ENCODE measurements around the gene DLGAP3.
"Not testable (repeated sequence)": the region's sequence is repeated elsewhere in the genome, so short reads cannot be mapped to it uniquely, and the experiment has no call there.

The DLGAP3 gene

GRCh38 chr1:34929497-34929852 lies at the start of gene DLGAP3:
Gene DLGAP3 (minus strand): TSS chr1:34929650. CDS start chr1:34905383, 24,267 bp downstream.
- DNase-seq (ENCODE audit: low read depth, low spot score) = no peak

- no peak for DNase-seq (ENCODE audit: low read depth, low spot score)
Measured at GRCh38 chr1:34978921-34979320, 49.5 kb upstream of the DLGAP3 start.

GRCh38 chr1:34977858-34978257 lies 48.4 kb upstream of the DLGAP3 start:
- no peak for DNase-seq (ENCODE audit: low read depth, low spot score)

GRCh38 chr1:34977210-34977471 lies 47.7 kb upstream of the DLGAP3 start:
- DNase-seq (ENCODE audit: low read depth, low spot score) = no peak

- no peak for DNase-seq (ENCODE audit: low read depth, low spot score)
Measured at GRCh38 chr1:34976384-34977209, 47.1 kb upstream of the DLGAP3 start.

GRCh38 chr1:34975771-34976170 lies 46.3 kb upstream of the DLGAP3 start:
- DNase-seq (ENCODE audit: low read depth, low spot score) = no peak

GRCh38 chr1:34975338-34975737 lies 45.9 kb upstream of the DLGAP3 start:
- DNase-seq (ENCODE audit: low read depth, low spot score) = no peak

- no peak for DNase-seq (ENCODE audit: low read depth, low spot score)
Measured at GRCh38 chr1:34974626-34975025, 45.2 kb upstream of the DLGAP3 start.

GRCh38 chr1:34973326-34973725 lies 43.9 kb upstream of the DLGAP3 start:
- DNase-seq (ENCODE audit: low read depth, low spot score) = no peak

- DNase-seq (ENCODE audit: low read depth, low spot score) = no peak
Measured at GRCh38 chr1:34970829-34971228, 41.4 kb upstream of the DLGAP3 start.

- no peak for DNase-seq (ENCODE audit: low read depth, low spot score)
Measured at GRCh38 chr1:34970220-34970735, 40.8 kb upstream of the DLGAP3 start.

GRCh38 chr1:34968297-34968696 lies 38.8 kb upstream of the DLGAP3 start:
- DNase-seq (ENCODE audit: low read depth, low spot score) = not testable (repeated sequence)

- not testable (repeated sequence) for DNase-seq (ENCODE audit: low read depth, low spot score)
Measured at GRCh38 chr1:34967672-34968071, 38.2 kb upstream of the DLGAP3 start.

- no peak for DNase-seq (ENCODE audit: low read depth, low spot score)
Measured at GRCh38 chr1:34965597-34965996, 36.1 kb upstream of the DLGAP3 start.

GRCh38 chr1:34950428-34950827 lies 21.0 kb upstream of the DLGAP3 start:
- no peak for DNase-seq (ENCODE audit: low read depth, low spot score)

- DNase-seq (ENCODE audit: low read depth, low spot score) = not testable (repeated sequence)
Measured at GRCh38 chr1:34948739-34949138, 19.3 kb upstream of the DLGAP3 start.

GRCh38 chr1:34947641-34948314 lies 18.3 kb upstream of the DLGAP3 start:
- not testable (repeated sequence) for DNase-seq (ENCODE audit: low read depth, low spot score)

GRCh38 chr1:34946211-34946610 lies 16.8 kb upstream of the DLGAP3 start:
- no peak for DNase-seq (ENCODE audit: low read depth, low spot score)

GRCh38 chr1:34941798-34942197 lies 12.3 kb upstream of the DLGAP3 start:
- not testable (repeated sequence) for DNase-seq (ENCODE audit: low read depth, low spot score)

- no peak for DNase-seq (ENCODE audit: low read depth, low spot score)
Measured at GRCh38 chr1:34930702-34931071, 1.2 kb upstream of the DLGAP3 start.

GRCh38 chr1:34929853-34930701 lies 627 bp upstream of the DLGAP3 start:
- no peak for DNase-seq (ENCODE audit: low read depth, low spot score)

Data from activated CD4-positive, CD25-positive, alpha-beta regulatory T cell treated with anti-CD3 and anti-CD28 coated beads, Interleukin-2, amount 50 U/mL, for 16 hours (primary cell).